HG02678 (cell line): ENCODE measurements around the gene MKS1.

ENCODE experiments used
- ATAC-seq: cut with Tn5 transposase; IDR thresholded peaks from one replicate; pipeline ENCODE4 v1.9.1; 2021; ENCODE audit warnings: mild to moderate bottlenecking, moderate library complexity; ENCODE audit not compliant: unreplicated experiment

Gene MKS1

DNA sequence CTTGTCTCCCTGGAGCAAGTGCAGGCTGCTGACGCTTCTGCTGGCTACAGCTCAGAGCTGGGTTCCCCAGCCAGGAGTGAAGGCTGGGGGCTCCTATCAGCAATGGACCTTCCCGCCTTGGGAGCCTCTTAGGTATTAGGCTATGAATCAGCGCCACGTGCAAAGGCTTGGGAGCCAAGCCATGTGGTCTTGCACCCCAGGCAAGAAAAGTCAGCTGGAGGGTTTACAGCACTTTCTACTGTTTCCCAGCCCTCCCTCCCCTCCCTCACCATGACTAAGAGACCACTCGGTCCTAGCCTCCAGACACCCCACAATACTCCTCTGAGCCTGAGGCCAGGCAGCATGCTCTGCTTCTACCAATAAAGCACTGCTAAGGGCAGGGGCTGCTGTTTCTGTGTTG is 14.3 kb downstream of the MKS1 start:
- no peak for ATAC-seq

DNA sequence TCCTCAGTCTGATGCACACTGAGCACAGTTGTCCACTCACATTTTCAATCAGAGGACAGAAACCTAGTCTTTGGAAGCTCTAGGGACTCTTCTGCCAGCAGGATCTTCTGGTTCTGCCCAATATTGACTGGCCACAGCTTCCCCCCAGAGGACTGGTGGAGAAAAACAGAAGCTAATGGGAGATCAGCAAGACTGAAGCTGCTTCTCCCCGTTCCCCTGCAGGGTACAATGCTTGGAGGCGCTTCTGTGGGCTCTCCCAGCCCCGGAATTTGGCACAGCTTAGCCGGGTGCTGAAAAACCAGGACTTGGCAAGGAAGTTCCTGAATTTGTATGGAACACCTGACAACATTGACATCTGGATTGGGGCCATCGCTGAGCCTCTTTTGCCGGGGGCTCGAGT is 16.2 kb downstream of the MKS1 start:
- ATAC-seq = no peak

DNA sequence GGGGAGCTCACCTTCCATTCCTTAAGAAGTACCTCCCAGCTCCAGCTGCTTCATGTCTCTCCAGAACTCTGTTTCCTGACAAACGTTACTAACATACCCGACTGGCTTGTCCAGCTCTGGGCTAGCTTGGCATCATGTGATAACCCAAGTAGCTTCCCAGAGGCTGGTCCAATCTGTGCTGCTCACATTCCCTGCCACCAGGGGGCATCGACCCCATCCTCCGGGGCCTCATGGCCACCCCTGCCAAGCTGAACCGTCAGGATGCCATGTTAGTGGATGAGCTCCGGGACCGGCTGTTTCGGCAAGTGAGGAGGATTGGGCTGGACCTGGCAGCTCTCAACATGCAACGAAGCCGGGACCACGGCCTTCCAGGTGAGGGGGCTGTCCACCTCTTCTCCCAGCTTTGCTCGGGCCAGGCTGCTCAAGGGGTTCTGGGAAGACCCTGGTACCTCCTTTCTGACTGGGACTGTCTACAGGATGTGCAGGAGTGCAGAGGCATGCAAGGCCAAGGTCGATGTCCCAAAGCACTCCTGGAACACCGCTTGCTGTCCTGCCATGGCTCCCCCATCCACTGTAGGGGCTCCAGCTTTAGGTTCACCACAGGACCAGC is 18.9 kb downstream of the MKS1 start:
- ATAC-seq = no peak

DNA sequence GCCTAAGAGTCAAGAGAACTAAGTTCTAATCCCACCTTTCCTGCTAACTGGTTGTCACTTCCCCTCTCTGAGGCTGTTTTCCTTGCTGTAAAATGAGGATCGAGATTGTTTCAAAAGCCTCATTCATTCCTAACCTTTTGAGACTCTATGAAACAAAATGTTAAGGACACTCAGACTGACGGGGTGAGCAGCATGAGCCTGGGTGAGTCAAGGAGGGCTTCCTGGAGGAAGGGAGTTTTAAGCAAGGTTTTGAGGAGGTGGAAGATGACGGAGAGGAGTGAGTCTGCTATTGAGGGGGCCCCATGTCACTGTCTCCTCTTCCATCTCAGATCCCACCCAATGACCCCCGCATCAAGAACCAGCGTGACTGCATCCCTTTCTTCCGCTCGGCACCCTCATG is 22.4 kb downstream of the MKS1 start:
- no peak for ATAC-seq

DNA sequence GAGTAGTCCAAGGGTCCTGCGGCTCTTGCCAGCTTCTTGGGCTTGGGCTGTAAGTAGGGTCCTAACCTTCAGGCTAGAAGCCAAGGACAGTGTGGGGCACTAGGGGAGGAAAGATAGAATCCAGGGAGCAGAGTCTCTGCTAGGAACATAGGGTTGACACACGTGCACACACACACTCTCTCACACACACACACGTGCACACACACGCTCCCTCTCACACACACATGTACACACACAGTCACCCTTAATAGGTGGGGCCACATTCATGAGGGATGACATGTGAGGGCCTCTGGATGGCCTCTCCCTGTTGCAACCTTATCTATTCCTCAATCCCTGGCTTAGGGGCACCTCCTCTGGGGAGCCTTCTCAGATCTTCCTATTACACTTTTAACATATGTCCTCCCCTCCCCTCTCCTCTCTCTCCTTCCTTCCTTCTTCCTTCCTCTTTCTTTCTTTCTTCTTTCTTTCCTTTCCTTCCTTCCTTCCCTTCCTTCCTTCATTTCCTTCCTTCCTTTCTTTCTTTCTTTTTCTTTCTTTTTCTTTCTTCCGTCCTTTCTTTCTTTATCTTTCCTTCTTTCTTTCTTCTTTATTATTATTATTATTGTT is 23.4 kb downstream of the MKS1 start:
- no peak for ATAC-seq

DNA sequence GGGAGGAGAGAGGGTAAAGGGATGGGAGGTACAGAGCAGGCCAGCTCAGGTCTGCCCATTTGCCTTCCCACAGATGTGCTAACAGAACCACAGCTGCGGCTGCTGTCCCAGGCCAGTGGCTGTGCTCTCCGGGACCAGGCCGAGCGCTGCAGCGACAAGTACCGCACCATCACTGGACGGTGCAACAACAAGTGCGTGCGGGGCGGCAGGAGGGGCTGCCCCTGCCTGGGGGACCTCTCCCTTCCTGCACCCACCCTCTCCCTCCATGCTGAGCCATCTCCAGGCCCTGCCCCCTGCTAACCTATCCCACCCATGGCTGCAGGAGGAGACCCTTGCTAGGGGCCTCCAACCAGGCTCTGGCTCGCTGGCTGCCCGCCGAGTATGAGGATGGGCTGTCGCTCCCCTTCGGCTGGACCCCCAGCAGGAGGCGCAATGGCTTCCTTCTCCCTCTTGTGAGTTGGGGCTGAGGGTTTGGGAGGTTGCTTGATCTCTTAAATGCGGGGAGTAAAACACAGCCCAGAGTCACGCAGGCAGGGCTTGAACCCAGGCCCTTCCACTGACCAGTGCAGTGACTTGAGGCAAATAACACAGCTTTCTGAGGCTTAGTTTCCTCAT is 25.3 kb downstream of the MKS1 start:
- ATAC-seq = no peak

DNA sequence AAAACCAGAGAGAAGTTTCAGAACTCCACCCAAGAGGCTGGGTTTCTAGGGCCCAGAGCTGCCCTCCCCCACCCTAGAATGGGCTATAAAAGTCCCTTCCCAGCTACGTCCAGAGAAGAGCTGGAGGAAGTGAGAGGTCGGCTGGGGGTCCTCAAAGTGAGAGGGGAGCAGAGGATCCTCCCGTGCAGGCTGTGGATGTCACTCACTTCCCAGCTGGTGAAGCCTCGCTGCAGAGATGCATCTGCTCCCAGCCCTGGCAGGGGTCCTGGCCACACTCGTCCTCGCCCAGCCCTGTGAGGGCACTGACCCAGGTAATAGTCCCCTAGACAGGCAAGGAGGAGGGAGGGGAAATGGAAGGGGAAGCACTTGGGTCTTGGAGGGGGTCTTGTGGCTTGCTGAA is 26.4 kb downstream of the MKS1 start, which contains the start of gene EPX:
Gene EPX (plus strand): TSS at position 115 of the 400 bp plus-strand sequence. CDS start 121 bp downstream, at position 236.
- ATAC-seq = no peak

DNA sequence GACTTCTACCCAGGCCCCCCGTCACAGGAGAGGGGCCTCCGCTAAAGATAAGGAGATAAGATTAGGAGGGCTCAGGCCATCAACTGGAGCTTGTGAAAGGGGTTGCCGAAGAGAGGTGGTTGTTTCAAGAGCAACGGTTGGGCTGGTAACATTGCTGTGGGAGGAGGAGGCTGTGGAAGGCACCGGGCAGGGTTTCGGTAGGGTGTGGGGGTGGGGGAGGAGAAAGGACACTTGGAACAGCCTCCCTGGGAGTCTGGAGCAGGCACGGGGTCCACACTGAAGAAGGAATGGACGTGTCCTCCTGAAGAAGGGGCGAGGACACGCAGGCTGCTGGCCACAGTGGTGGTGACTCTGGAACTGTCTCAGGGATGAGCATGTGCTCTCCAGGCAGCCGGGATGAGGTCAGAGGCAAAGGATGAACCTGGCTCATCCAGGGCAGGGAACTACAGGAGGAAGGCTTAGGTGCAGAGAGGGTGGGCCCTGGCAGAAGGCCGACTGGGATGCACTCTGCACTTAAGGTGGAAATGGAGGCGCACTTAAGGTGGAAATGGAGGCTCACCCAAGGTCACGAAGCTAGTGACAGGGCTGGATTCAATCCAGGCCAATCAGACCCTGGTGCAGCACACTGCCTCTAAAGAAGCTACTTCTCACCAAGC is 27.7 kb downstream of the MKS1 start:
- no peak for ATAC-seq

DNA sequence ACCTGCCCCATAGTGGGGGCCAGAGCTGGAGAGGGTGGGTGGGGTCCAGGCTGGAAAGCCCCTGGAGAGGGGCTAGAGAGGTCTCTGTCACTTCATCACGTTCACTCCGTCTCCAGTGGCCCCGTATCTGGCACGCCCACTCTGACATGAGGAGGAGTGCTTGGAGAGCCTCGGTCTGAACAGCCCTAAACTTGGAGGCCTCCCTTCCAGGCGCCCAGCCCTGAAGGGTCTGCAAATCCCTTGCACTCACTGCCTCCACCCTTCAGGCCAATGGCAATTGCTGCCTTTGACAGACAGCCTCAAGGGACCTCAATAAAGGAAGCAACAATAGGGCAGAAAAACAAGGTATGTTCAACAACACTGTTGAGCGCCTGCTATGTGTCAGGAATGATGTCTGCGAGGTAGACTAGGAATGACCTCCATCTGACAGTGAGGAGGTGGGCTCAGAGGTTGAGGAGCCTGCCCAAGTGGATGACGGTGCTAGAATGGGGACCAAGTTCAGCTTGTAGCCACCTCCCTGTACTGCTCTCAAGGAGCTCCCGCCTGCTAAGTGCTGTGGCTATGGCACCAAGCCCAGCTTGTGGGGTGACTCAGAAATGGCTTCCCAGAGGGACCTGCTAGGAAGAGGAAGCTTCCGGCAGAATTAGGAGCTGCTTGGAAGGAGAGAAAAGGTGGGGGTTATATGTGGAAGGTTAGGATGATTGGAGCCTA is 29.5 kb downstream of the MKS1 start:
- no peak for ATAC-seq

DNA sequence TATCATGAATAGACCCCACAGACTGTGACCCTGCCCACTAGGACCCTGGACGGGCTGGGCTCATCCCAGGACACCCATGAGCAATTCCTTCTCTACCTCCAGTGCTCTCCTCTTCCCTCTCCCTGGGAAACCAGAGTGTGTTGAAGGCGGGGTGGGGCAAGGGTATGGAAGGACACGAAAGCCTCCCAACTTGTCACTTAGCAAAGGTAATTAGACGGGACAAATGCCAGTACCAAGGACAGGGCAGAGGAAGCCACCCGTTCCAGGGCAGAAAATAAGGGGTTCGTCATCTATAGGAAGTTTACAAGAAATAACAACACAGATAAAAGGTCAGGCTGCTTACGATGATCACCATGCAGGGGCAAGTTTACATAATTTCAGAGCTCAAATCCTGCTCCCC is 31.4 kb downstream of the MKS1 start:
- ATAC-seq = no peak

DNA sequence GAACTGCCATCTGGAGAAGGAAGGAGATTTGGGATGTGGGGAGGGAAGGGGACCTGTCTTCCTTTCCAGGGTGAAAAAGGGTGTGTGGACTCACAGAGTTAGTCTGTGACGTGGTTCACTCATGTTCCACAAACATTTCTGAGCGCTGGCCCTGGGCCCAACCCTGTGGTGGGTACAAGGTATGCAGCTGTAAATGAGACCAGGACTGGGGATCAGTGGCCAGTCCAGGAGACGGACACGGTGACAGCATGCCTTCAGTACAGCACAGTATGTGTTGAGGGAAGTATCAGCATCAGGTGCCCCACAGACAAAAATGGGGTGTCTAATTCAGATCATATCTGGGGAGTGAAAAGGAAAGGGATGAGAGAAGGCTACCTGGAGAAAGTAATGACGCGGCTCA is 32.0 kb downstream of the MKS1 start:
- ATAC-seq = no peak

DNA sequence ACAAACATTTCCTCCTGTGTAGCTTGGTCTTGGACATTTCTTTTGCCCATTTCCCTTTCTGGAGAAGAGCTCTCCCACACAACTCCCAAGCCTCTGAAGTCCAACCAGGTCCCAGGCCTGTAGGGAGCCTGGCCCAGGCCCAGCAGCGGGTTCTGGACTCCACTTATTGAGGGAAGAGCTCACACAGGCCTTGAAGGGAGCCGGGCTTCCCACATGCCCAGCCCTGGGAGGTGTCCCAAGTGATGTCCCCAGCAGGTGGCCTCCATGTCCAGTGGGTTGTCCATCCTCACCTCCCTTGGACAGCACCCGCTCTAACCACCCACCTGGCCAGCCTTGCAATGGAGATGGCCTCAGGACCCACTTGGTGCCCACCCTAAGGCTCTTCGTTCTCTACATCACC is 32.5 kb downstream of the MKS1 start:
- no peak for ATAC-seq

DNA sequence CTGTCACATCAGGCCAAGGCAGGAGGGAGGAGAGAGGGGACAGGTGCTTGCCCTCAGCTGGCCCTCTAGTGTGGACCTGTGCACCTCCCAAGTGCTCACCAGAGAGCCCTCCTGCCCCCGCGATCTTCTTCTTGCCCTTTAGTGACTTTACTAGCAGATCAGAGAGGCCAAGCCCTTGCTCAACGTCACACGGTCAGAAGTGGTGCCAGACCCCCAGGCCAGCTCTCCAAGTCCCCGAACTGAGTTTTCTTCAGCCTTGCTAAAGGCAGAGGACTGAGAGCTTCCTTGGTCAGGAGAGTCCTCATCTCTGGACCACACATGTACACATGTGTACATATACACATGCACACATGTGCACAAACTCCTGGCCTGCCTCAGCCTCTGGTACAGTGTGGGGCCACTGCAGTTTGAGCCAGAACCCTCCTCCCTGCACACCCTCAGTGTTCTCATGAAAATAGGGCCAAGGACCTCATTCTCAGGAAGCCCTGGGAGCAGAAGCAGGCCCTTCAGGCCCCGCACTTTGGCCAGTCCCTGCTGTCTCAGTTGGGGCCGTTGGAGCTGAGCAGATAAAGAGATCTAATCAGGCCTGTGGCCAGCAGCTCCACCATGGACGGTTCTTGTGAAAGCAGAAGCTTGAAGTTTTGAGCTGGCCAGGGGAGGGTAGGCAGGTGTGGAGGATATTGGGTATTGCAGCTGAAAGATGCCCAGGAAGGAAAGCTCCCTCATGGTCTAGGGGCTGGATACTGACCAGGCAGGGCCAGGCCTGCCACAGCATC is 33.9 kb downstream of the MKS1 start:
- no peak for ATAC-seq

DNA sequence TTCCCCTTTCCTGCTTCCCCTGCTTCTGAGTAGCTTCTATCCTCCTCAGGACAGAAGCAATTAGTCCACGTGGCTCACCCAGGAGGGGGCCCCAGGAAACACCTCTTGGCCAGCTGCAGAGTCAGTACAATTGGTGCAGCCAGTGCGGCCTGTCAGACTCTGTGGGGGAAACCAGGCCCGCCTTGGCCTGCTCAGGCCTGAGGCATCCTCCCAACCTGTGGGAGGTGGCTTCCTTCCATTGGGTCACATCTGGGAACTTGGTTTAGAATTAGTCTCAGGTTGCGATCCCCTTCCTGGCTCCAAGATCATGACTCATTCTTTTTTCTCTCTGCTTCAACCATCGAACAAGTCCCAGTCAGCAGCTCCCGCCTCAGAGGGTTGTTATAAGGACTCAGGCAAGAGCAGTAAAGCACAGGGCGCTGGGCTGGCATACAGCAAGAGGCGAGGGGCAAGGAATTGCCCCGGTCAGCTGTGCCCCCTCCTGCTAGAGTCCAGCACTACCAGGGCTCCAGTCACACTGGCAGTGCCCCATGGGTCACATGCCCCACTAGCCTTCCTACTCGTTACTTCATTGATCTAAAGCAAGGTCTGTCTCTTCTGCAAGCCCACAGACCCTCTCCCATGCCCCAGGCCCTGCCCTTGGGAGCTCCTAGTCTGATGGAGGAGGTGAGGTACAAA is 34.6 kb downstream of the MKS1 start:
- ATAC-seq = no peak

DNA sequence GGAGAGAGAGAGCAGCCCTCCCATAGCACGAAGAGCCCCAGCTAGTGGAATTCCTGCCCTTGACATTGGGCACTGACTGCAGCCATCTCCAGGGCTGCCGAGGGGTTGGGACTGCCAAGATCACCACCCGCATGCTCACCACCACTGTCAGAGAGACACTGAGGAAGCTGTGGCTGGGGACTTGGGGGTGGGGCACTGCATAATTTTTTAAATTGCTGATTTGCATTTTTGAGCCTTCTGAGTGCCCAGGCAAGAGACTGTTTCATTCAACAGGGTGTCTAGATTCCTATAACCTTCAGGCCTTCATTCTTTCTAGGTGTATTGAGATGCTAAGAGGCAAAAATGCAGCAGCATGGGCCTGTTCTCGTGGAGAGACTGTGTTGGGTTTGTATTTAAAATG is 35.5 kb downstream of the MKS1 start:
- ATAC-seq = no peak

DNA sequence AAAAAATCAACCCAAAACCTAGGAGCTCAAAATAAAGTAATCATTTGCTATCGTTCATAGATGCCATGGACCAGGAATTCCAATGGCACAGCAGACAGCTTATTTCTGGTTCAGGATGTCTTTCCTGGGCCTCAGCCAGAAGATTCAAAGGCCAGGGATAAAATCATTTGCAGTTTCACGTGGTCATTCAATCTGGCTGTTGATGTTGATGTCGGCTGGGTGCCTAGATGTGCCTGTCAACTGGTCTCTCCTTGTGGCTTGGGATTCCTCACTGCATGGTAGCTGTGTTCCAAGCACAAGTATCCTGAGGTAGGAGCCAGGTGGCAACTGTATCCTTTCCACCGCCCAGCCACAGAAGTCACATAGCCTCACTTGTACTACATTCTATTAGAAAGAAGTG is 37.3 kb downstream of the MKS1 start:
- ATAC-seq = no peak

DNA sequence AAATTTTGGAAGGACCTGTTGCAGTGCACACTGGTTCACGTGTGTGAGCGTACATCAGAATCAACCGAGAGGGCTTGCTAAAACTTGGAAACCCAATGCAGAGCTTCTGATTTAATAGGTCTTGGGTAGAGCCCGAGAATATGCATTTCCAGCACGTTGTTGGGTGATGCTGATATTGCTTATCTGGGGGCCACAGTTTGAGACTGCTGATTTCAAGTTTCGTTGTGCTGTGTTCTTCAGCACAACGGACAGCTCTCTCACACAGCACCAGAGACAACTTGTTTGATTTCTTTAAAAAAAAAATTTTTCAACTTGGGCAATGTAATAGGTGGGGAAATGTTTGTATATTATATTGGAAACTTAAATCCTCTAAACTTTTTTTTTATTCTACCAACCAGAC is 42.9 kb downstream of the MKS1 start:
- ATAC-seq = no peak

DNA sequence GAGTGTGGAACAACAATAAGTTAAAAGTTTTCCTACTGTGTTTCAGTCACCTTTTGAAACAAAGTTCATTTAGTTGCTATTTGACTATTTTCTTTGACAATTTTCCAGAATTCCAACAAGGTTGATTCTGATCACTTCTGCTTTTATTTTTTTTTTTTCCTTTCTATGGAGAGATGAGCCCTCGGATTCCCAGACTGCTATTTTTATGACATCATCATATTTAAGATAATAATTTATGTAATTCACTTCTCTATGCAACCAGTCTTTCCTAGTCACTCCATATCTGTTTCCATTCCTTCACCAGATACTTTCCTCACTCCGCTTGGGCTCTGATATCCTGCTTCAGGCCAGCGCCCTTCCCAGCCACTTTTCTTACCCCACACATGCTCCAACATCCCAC is 44.2 kb downstream of the MKS1 start:
- ATAC-seq = no peak

DNA sequence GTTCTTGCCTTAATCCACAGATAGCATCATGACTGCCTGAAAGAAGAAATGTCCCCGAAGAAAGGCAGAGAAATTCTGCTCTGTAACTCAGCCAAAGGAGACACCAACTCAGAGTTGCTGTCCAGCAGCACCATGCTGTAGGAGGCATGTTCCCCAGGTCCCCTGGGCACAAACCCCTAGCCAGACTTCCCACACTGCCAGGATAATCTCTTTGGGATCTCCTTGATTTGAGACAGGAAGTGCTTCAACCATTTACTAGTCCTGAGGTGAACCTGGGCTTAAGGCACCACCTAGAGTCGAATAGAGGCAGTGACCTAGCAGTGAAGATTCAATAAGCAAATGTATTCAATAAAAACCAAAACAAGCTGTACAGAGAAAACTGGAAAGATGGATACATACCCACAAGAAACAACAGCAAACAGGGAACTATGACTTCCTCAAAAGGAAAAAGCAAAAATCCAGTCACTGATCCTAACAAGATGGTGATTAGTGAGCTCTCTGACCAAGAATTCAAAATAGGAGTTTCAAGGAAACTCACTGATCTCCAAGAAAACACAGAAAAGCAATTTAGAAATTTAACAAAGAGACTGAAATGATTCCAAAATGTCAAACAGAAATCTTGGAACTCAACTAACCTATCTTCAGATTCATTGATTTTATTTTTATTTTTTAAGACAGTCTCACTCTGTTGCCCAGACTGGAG is 46.5 kb downstream of the MKS1 start:
- no peak for ATAC-seq

DNA sequence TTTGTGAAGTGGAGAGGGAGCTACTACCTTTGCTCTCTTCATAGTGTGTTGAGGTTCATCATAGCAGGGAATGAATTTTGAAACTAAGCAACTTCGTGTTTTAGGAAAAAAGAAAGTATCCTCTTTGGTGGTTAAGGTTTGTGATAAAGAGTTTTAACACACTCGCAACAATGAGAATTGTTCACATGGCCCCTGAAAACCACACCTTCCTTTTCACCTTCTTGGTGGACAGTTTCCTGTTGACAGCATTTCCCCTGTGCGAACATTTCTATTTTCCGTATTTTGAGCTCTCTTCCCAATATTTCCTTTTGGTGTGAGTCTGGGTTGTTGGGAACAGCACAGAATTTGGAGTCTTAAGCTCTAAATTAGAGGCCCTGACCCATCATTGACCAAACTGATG is 48.4 kb downstream of the MKS1 start:
- ATAC-seq = no peak
